Measurements from ENCODE around the gene IL17F.
"Not testable (repeated sequence)": the region's sequence is repeated elsewhere in the genome, so short reads cannot be mapped to it uniquely, and the experiment has no call there.

IL17F gene

GRCh38 chr6:52201493-52201892 is 42.8 kb downstream of the IL17F start:
- no peak overlapping the region for H3K27ac ChIP-seq (ENCODE audit: low read length)
- TF ChIP-seq, protein P1, sequence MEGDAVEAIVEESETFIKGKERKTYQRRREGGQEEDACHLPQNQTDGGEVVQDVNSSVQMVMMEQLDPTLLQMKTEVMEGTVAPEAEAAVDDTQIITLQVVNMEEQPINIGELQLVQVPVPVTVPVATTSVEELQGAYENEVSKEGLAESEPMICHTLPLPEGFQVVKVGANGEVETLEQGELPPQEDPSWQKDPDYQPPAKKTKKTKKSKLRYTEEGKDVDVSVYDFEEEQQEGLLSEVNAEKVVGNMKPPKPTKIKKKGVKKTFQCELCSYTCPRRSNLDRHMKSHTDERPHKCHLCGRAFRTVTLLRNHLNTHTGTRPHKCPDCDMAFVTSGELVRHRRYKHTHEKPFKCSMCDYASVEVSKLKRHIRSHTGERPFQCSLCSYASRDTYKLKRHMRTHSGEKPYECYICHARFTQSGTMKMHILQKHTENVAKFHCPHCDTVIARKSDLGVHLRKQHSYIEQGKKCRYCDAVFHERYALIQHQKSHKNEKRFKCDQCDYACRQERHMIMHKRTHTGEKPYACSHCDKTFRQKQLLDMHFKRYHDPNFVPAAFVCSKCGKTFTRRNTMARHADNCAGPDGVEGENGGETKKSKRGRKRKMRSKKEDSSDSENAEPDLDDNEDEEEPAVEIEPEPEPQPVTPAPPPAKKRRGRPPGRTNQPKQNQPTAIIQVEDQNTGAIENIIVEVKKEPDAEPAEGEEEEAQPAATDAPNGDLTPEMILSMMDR (IDR thresholded peaks at IDR 0.05; ENCODE audit: low read length): no peak
- no peak for TF ChIP-seq EZH2 (optimal IDR thresholded peaks at IDR 0.05; ENCODE audit: low read depth, low read length)
- TF ChIP-seq EZH2phosphoT487 (IDR thresholded peaks at IDR 0.05; ENCODE audit: low read length): no peak
- no peak overlapping the region for H3K4me2 ChIP-seq (ENCODE audit: low read depth, low read length)
- H3K9ac ChIP-seq (ENCODE audit: low read length): no peak overlapping the region
- no peaks in the 10 kb centered on the region for H4K20me1 ChIP-seq (ENCODE audit: insufficient read depth, low read length)
- H3K9me3 ChIP-seq (replicated peaks; ENCODE audit: insufficient read depth, low read length): no peaks in the 10 kb centered on the region
- H3K36me3 ChIP-seq (replicated peaks; ENCODE audit: insufficient read depth, low read length): no peaks in the 10 kb centered on the region
- H3K79me2 ChIP-seq (ENCODE audit: low read length): no peaks in the 10 kb centered on the region
- H3K4me3 ChIP-seq (ENCODE audit: low read length): no peak overlapping the region
- no peaks in the 10 kb centered on the region for H3K4me1 ChIP-seq (ENCODE audit: low read length)
- peaks cover 4% of the 10 kb centered on the region; the same call in 1 of the 2 replicates for H3K27me3 ChIP-seq (replicated peaks; ENCODE audit: insufficient read depth, low read length)
- no peaks in the 10 kb centered on the region for H3F3A ChIP-seq (ENCODE audit: insufficient read depth, low read length)
- H3K9me2 ChIP-seq (replicated peaks; ENCODE audit: insufficient read depth, low read length): no peaks in the 10 kb centered on the region
- DNase-seq: no peak
- H2AFZ ChIP-seq (ENCODE audit: low read length): no peak overlapping the region

DNA sequence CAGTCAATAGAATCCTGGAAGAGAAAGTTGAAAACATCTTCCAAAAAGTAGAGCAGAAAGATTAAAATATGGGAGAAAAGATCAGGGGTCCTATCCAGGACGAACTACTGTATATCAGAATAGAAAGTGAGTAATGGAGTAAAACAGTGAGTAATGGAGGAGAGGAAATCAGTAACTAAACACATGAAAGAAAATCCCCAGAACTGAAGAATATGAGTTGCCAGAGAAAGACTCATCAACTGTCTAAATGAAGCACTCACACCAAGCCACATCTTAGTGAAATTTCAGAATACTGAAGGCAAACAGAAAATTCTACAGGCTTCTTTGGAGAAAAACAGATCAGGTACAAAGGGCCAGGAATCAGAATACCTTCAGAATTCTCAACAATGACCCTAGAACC is 43.3 kb downstream of the IL17F start:
- H3K9ac ChIP-seq (ENCODE audit: low read length): no peak overlapping the region
- H3F3A ChIP-seq (ENCODE audit: insufficient read depth, low read length): no peaks in the 10 kb centered on the region
- H3K4me3 ChIP-seq (ENCODE audit: low read length): no peak overlapping the region
- no peak overlapping the region for H3K4me2 ChIP-seq (ENCODE audit: low read depth, low read length)
- H3K27me3 ChIP-seq (replicated peaks; ENCODE audit: insufficient read depth, low read length): peaks cover 4% of the 10 kb centered on the region; the same call in 1 of the 2 replicates
- DNase-seq: no peak
- no peaks in the 10 kb centered on the region for H3K36me3 ChIP-seq (replicated peaks; ENCODE audit: insufficient read depth, low read length)
- H3K4me1 ChIP-seq (ENCODE audit: low read length): no peaks in the 10 kb centered on the region
- no peak overlapping the region for H3K27ac ChIP-seq (ENCODE audit: low read length)
- H4K20me1 ChIP-seq (ENCODE audit: insufficient read depth, low read length): no peaks in the 10 kb centered on the region
- H3K79me2 ChIP-seq (ENCODE audit: low read length): no peaks in the 10 kb centered on the region
- no peaks in the 10 kb centered on the region for H3K9me3 ChIP-seq (replicated peaks; ENCODE audit: insufficient read depth, low read length)
- H2AFZ ChIP-seq (ENCODE audit: low read length): no peak overlapping the region
- no peaks in the 10 kb centered on the region for H3K9me2 ChIP-seq (replicated peaks; ENCODE audit: insufficient read depth, low read length)
- no peak for TF ChIP-seq EZH2phosphoT487 (IDR thresholded peaks at IDR 0.05; ENCODE audit: low read length)
- no peak for TF ChIP-seq EZH2 (optimal IDR thresholded peaks at IDR 0.05; ENCODE audit: low read depth, low read length)
- TF ChIP-seq, protein P1 (IDR thresholded peaks at IDR 0.05; ENCODE audit: low read length): no peak

GRCh38 chr6:52200088-52200487 is 44.2 kb downstream of the IL17F start:
- not testable (repeated sequence) for H3K9me2 ChIP-seq (replicated peaks; ENCODE audit: insufficient read depth, low read length); H4K20me1 ChIP-seq (ENCODE audit: insufficient read depth, low read length); H2AFZ ChIP-seq (ENCODE audit: low read length); H3K27ac ChIP-seq (ENCODE audit: low read length); H3K9ac ChIP-seq (ENCODE audit: low read length); H3K9me3 ChIP-seq (replicated peaks; ENCODE audit: insufficient read depth, low read length); H3K79me2 ChIP-seq (ENCODE audit: low read length); H3K4me1 ChIP-seq (ENCODE audit: low read length); DNase-seq; H3F3A ChIP-seq (ENCODE audit: insufficient read depth, low read length); H3K4me3 ChIP-seq (ENCODE audit: low read length); H3K27me3 ChIP-seq (replicated peaks; ENCODE audit: insufficient read depth, low read length); H3K4me2 ChIP-seq (ENCODE audit: low read depth, low read length); H3K36me3 ChIP-seq (replicated peaks; ENCODE audit: insufficient read depth, low read length)

- Histone ChIP-seq H3K4me3 (ENCODE audit: low read length) (no peak overlapping the region), H3K4me2 (ENCODE audit: low read depth, low read length) (no peak overlapping the region), H3K9me2 (replicated peaks; ENCODE audit: insufficient read depth, low read length) (no peaks in the 10 kb centered on the region), H3F3A (ENCODE audit: insufficient read depth, low read length) (no peaks in the 10 kb centered on the region), H3K27me3 (replicated peaks; ENCODE audit: insufficient read depth, low read length) (no peaks in the 10 kb centered on the region), H4K20me1 (ENCODE audit: insufficient read depth, low read length) (no peaks in the 10 kb centered on the region), H3K79me2 (ENCODE audit: low read length) (no peaks in the 10 kb centered on the region), H3K36me3 (replicated peaks; ENCODE audit: insufficient read depth, low read length) (no peaks in the 10 kb centered on the region), H3K27ac (ENCODE audit: low read length) (no peak overlapping the region), H3K4me1 (ENCODE audit: low read length) (no peaks in the 10 kb centered on the region), H3K9me3 (replicated peaks; ENCODE audit: insufficient read depth, low read length) (no peaks in the 10 kb centered on the region), H3K9ac (ENCODE audit: low read length) (no peak overlapping the region), H2AFZ (ENCODE audit: low read length) (no peak overlapping the region)
- no peak for TF ChIP-seq EZH2 (optimal IDR thresholded peaks at IDR 0.05; ENCODE audit: low read depth, low read length)
- TF ChIP-seq, protein P1 (IDR thresholded peaks at IDR 0.05; ENCODE audit: low read length): no peak
- TF ChIP-seq EZH2phosphoT487 (IDR thresholded peaks at IDR 0.05; ENCODE audit: low read length): no peak
- DNase-seq: no peak
Measured at GRCh38 chr6:52195886-52196285, 48.4 kb downstream of the IL17F start.

Measured in MM.1S (cell line).